Activated B cell treated with CpG ODN at 0.5 μM for 24 hours (primary cell): ENCODE measurements around the gene CYP46A1. TPM values are rescaled to one million over a fixed set of nuclear protein-coding genes. Genes with fewer than 3 reads are reported as not detected.
A peak's percentile ranks its signal among the peaks of the same experiment; 100 is the strongest.

Source experiments
- ATAC-seq: fragments of 200-7000 bp; cut with Tn5 transposase; one replicate; pipeline ENCODE4 v1.10.0; 2021; ENCODE audit warnings: low read depth, mild to moderate bottlenecking, moderate library complexity
- CTCF ChIA-PET: fragments of 350-600 bp; sonication (Branson Sonifier 250); formaldehyde crosslinking; loops from one replicate; lab custom pipeline; 2021; ENCODE audit warnings: antibody characterized with exemption; lab: Charles Lee
- POLR2A ChIA-PET: fragments of 350-600 bp; sonication (Branson Sonifier 250); formaldehyde crosslinking; loops from one replicate; lab custom pipeline; 2021; ENCODE audit warnings: antibody characterized with exemption; lab: Charles Lee
- DNase-seq: peaks from one replicate; pipeline ENCODE4 v3.0.0; 2022
- H3K27ac Mint-ChIP-seq: one replicate; pipeline ENCODE4 v1.8.0; 2020; ENCODE audit warnings: mixed read lengths
- H3K27me3 Mint-ChIP-seq: one replicate; pipeline ENCODE4 v1.8.0; 2021; ENCODE audit warnings: mixed read lengths
- H3K36me3 Mint-ChIP-seq: one replicate; pipeline ENCODE4 v1.8.0; 2021; ENCODE audit warnings: low read depth, mixed read lengths
- H3K4me1 Mint-ChIP-seq: one replicate; pipeline ENCODE4 v1.8.0; 2021; ENCODE audit warnings: mixed read lengths
- H3K4me3 Mint-ChIP-seq: one replicate; pipeline ENCODE4 v1.8.0; 2020; ENCODE audit warnings: mild to moderate bottlenecking, mixed read lengths
- H3K9me3 Mint-ChIP-seq: one replicate; pipeline ENCODE4 v1.8.0; 2020; ENCODE audit warnings: mixed read lengths
- CTCF ChIP-seq: fragments of 200-600 bp; IDR thresholded peaks from one replicate; pipeline ENCODE4 v1.8.0; 2022; ENCODE audit warnings: antibody characterized with exemption, mild to moderate bottlenecking
- intact Hi-C: fragments of 100-400 bp; cut with micrococcal nuclease; formaldehyde crosslinking; loops from one replicate; pipeline ENCODE4 v1.15.1; 2024
- total RNA-seq: library from RNA; stranded (reverse); gene quantifications from 2 replicates; pipeline ENCODE4 v1.2.3, GENCODE V29; 2022

The CYP46A1 gene
- total RNA-seq, 1 donor from 2014 or later = not detected

DNA sequence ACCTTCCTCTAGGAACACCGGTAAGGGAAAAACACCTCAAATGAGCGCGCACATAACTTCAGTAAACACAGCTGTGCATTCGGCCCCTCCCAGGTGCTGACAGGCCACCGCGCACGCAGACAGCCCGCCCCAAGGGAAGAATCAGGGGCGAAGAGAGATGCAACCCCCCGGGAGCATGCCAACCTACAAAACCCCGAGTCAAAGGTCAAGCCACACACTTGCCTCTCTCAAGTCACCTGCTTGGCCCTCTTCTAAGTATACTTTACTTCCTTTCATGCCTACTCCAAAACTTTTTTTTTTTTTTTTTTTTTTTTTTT is 2.3 kb upstream of the CYP46A1 start:
- no peak for ATAC-seq
- intact Hi-C loops = loop anchor here (2.0 to 5.0 kb wide), 3 partner anchors 291 to 511 kb away; partner anchors contain the start of gene EVL
- Mint-ChIP-seq H3K9me3 (peaks cover 7% of the 10 kb centered on the region), H3K36me3 (peaks cover 3% of the 10 kb centered on the region), H3K4me3 (peak overlapping the region; percentile 60), H3K4me1 (peaks cover 12% of the 10 kb centered on the region), H3K27ac (no peak overlapping the region), H3K27me3 (peaks cover 20% of the 10 kb centered on the region)
- ChIA-PET CTCF (no interaction called here), POLR2A (interaction anchor here (0.7 kb wide), 1 partner anchor 191 kb away, joined by 3 read pairs; no protein-coding TSS in a partner anchor)
- TF ChIP-seq CTCF = no peak
- no peak for DNase-seq

DNA sequence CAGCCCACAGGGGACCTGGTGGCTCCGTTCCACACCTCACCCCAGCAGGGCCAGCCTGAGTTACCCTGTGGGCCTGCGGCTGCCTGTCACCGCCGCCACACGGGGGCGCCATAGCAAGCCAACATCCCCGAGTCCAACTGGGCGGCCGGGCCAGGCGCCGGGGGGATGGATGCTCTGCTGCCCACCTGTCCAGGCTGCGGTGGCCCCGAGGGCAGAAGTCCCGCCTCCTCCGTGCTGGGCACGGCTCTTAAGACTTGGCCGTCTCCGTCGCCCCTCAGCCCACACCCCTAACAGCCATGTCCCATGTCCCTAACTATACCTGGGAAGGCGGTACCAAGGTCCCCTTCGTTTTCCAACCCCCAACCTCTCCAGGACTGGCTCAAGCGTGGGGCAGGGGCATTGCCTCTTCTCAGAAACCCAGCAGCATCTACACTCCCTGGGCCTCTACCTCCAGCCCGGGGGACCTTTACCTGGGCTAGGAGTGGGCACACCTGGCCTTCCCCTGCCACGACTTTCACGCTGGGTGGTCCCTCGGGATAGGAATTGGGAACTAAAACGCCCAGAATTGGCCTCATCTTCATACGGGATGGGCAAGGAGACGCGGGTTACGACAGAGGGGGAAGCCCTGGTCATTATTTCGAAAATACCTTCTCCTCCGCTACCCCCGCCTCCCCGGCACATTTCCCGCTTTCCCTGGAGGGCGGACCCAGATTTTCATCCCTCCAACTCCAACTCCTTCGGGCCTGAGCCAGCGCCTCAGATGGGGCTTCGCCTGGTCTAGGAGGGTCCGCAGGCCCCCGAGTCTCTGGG is 1.1 kb upstream of the CYP46A1 start:
- intact Hi-C loops = loop anchor here (2.0 to 5.0 kb wide), 3 partner anchors 289 to 510 kb away; partner anchors contain the start of gene EVL
- H3K4me3 Mint-ChIP-seq = peak overlapping the region; percentile 92
- POLR2A ChIA-PET = interaction anchor here (1.0 to 1.4 kb wide), 6 partner anchors 36 to 539 kb away, joined by 3 to 15 read pairs (median 4); partner anchors contain the start of genes CCDC85C, CCNK and SETD3
- DNase-seq (peak; percentile 70), ATAC-seq (no peak)
- peaks cover 3% of the 10 kb centered on the region for H3K36me3 Mint-ChIP-seq
- no peak overlapping the region for H3K27ac Mint-ChIP-seq
- TF ChIP-seq CTCF = no peak
- CTCF ChIA-PET = no interaction called here
- peaks cover 23% of the 10 kb centered on the region for H3K4me1 Mint-ChIP-seq
- peaks cover 7% of the 10 kb centered on the region for H3K9me3 Mint-ChIP-seq
- peaks cover 27% of the 10 kb centered on the region for H3K27me3 Mint-ChIP-seq

DNA sequence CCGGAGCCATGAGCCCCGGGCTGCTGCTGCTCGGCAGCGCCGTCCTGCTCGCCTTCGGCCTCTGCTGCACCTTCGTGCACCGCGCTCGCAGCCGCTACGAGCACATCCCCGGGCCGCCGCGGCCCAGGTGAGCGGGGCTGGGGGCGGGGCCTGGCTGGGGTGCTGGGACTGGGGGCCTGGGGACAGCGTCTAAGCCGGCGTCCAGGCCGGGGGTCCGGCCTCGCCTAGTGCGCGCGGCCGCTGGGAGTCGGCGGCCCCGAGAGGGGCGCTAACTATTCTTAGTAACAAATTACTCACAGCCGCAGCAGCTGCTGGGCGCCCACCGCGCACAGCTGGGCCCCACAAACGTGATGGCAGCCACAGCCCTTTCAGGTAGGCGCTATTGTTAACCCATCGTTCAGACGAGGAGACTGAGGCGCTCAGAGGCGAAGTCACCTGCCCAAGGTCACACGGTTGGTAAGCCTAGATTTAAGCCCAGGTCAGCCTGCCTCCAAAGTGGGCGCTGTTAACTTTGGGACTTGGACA is 374 bp downstream of the CYP46A1 start:
- intact Hi-C loops = loop anchor here (1.0 to 5.0 kb wide), 5 partner anchors 80 to 383 kb away; partner anchors contain the start of genes CCDC85C, CCNK, EML1 and EVL
- CTCF ChIA-PET = interaction anchor here (0.9 kb wide), 1 partner anchor 205 kb away, joined by 3 read pairs; no protein-coding TSS in a partner anchor
- DNase-seq (no peak), ATAC-seq (peak; percentile 9)
- Mint-ChIP-seq H3K4me3 (no peak overlapping the region), H3K4me1 (peaks cover 26% of the 10 kb centered on the region), H3K27me3 (peaks cover 40% of the 10 kb centered on the region), H3K9me3 (no peaks in the 10 kb centered on the region), H3K36me3 (peaks cover 3% of the 10 kb centered on the region), H3K27ac (no peak overlapping the region)
- POLR2A ChIA-PET = interaction anchor here (0.7 to 1.4 kb wide), 7 partner anchors 34 to 627 kb away, joined by 3 to 15 read pairs (median 4); partner anchors contain the start of genes CCDC85C, CCNK and SETD3
- no peak for TF ChIP-seq CTCF

DNA sequence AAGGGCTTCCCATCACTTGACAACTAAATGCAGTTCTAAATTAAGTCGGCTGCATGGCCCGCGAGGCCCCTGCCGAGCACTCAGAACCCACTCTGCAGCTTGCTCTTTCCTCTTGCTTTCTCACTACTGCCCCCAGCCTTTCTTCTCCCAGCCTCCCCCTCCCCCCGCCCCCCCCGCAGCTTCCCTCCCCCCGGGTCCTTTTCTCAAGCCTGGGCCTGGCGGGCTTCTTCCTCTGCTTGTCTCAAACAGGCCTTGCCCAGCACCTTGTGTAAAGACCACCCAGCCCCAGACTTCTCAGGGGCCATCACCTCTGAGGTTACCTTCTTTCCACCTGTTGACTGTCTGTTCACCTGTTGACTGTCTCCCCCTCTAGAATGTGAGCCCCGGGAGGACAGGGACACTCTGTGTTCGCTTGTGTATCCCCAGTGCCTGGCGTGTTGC is 1.1 kb downstream of the CYP46A1 start:
- H3K27me3 Mint-ChIP-seq = peaks cover 47% of the 10 kb centered on the region
- H3K27ac Mint-ChIP-seq = no peak overlapping the region

More for the DNA sequence above, 1.1 kb downstream of the CYP46A1 start:
- no peak for ATAC-seq
- Mint-ChIP-seq H3K9me3 (no peaks in the 10 kb centered on the region), H3K4me3 (peak overlapping the region; percentile 41), H3K36me3 (peaks cover 3% of the 10 kb centered on the region), H3K4me1 (peaks cover 26% of the 10 kb centered on the region)
- DNase-seq = no peak
- ChIA-PET POLR2A (no interaction called here), CTCF (no interaction called here)
- intact Hi-C loops = no loop called here
- no peak for TF ChIP-seq CTCF
